Calu3 (cell line): ENCODE results near the gene PAF1. TPM values are rescaled to one million over a fixed set of nuclear protein-coding genes. Genes with fewer than 3 reads are reported as not detected.
"Not testable (repeated sequence)": the region's sequence is repeated elsewhere in the genome, so short reads cannot be mapped to it uniquely, and the experiment has no call there.

Experiments used
- BruUV-seq: library from RNA; stranded (reverse); fragments of 400-500 nt; replicated peaks from 2 replicates; lab custom pipeline; 2021; lab: Mats Ljungman, UMichigan
- CTCF ChIA-PET: fragments of 300-600 bp; sonication (Branson Sonifier 250); formaldehyde crosslinking; loops from one replicate; lab custom pipeline; 2022; ENCODE audit warnings: antibody characterized with exemption; lab: Charles Lee
- DNase-seq: peaks from one replicate; pipeline ENCODE4 v3.0.0; 2022
- H3K27ac Mint-ChIP-seq: one replicate; pipeline ENCODE4 v1.8.0; 2022; ENCODE audit warnings: mixed read lengths; ENCODE audit not compliant: unreplicated experiment
- H3K27me3 Mint-ChIP-seq: one replicate; pipeline ENCODE4 v1.8.0; 2022; ENCODE audit warnings: mixed read lengths; ENCODE audit not compliant: unreplicated experiment
- H3K36me3 Mint-ChIP-seq: one replicate; pipeline ENCODE4 v1.8.0; 2022; ENCODE audit warnings: mild to moderate bottlenecking, moderate library complexity, mixed read lengths; ENCODE audit not compliant: insufficient read depth, unreplicated experiment
- H3K4me1 Mint-ChIP-seq: one replicate; pipeline ENCODE4 v1.8.0; 2022; ENCODE audit warnings: mild to moderate bottlenecking, low read depth, mixed read lengths; ENCODE audit not compliant: unreplicated experiment
- H3K4me3 Mint-ChIP-seq: one replicate; pipeline ENCODE4 v1.8.0; 2022; ENCODE audit warnings: mild to moderate bottlenecking, low read depth, moderate library complexity, mixed read lengths; ENCODE audit not compliant: unreplicated experiment
- H3K9me3 Mint-ChIP-seq: one replicate; pipeline ENCODE4 v1.8.0; 2022; ENCODE audit warnings: low read depth, mixed read lengths; ENCODE audit not compliant: unreplicated experiment
- intact Hi-C: fragments of 100-400 bp; cut with micrococcal nuclease; formaldehyde crosslinking; loops from one replicate; pipeline ENCODE4 v1.10.0; 2022; ENCODE audit not compliant: unreplicated experiment
- total RNA-seq: library from RNA; stranded (reverse); gene quantifications from 2 replicates; pipeline ENCODE4 v1.2.3, GENCODE V29; 2022
- TF ChIP-seq, protein P1 (sequence below): fragments of 200-600 bp; IDR thresholded peaks from one replicate; pipeline ENCODE4 v1.8.0; 2022; ENCODE audit warnings: antibody characterized with exemption; ENCODE audit not compliant: unreplicated experiment

PAF1 gene
- total RNA-seq, 1 experiment from 2014 or later, result 64.3 TPM

- H3K4me3 Mint-ChIP-seq, result no peak overlapping the region
- H3K4me1 Mint-ChIP-seq, result no peaks in the 10 kb centered on the region
- no peaks in the 10 kb centered on the region for H3K9me3 Mint-ChIP-seq
- H3K27me3 Mint-ChIP-seq, result no peaks in the 10 kb centered on the region
- no peak for DNase-seq
- no TSS peak for BruUV-seq
- TF ChIP-seq, protein P1, sequence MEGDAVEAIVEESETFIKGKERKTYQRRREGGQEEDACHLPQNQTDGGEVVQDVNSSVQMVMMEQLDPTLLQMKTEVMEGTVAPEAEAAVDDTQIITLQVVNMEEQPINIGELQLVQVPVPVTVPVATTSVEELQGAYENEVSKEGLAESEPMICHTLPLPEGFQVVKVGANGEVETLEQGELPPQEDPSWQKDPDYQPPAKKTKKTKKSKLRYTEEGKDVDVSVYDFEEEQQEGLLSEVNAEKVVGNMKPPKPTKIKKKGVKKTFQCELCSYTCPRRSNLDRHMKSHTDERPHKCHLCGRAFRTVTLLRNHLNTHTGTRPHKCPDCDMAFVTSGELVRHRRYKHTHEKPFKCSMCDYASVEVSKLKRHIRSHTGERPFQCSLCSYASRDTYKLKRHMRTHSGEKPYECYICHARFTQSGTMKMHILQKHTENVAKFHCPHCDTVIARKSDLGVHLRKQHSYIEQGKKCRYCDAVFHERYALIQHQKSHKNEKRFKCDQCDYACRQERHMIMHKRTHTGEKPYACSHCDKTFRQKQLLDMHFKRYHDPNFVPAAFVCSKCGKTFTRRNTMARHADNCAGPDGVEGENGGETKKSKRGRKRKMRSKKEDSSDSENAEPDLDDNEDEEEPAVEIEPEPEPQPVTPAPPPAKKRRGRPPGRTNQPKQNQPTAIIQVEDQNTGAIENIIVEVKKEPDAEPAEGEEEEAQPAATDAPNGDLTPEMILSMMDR, result no peak
- intact Hi-C loops, result no loop called here
- CTCF ChIA-PET, result no interaction called here
- no peak overlapping the region for H3K27ac Mint-ChIP-seq
- peaks cover 74% of the 10 kb centered on the region for H3K36me3 Mint-ChIP-seq
These were observed 7.7 kb downstream of the PAF1 start for GRCh38 chr19:39382991-39383828.

DNA sequence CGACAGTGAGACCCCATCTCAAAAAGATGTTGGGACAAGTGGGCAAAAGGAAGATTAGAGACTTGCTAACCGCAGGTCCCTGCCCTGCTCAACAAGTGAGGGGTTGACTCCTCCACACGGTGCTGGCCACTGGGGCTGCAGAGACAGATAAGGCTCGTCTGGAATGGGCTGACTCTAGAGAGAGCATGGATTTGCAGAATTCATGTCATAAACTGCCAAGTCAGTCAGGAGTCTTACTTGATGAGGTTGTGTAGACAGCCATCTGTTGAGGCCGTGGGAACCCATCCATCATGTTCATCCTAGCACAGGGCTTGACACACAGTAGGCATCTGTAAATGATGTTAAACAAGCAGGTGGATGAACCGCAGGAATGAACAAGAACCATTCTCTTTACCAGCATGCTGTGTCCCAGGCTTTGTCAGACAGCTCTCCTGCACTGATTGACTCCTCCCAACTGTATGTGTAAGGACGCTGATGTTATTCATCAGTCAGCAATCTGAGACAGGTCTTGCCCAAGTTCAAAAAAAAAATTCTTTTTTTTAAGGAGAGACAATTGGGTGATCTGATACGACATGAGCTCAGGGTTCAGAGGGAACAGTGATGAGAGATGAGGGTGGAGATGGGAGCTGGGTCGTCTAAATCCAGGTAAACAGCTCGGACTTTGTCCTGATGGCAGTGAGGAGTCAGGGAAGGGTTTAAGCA is 8.8 kb downstream of the PAF1 start:
- Mint-ChIP-seq H3K4me3 (no peak overlapping the region), H3K4me1 (no peaks in the 10 kb centered on the region), H3K9me3 (no peaks in the 10 kb centered on the region), H3K27me3 (no peaks in the 10 kb centered on the region), H3K36me3 (peaks cover 75% of the 10 kb centered on the region), H3K27ac (no peak overlapping the region)
- no peak for DNase-seq
- intact Hi-C loops, result no loop called here
- TF ChIP-seq, protein P1, result no peak
- CTCF ChIA-PET, result no interaction called here
- BruUV-seq, result no TSS peak

DNA sequence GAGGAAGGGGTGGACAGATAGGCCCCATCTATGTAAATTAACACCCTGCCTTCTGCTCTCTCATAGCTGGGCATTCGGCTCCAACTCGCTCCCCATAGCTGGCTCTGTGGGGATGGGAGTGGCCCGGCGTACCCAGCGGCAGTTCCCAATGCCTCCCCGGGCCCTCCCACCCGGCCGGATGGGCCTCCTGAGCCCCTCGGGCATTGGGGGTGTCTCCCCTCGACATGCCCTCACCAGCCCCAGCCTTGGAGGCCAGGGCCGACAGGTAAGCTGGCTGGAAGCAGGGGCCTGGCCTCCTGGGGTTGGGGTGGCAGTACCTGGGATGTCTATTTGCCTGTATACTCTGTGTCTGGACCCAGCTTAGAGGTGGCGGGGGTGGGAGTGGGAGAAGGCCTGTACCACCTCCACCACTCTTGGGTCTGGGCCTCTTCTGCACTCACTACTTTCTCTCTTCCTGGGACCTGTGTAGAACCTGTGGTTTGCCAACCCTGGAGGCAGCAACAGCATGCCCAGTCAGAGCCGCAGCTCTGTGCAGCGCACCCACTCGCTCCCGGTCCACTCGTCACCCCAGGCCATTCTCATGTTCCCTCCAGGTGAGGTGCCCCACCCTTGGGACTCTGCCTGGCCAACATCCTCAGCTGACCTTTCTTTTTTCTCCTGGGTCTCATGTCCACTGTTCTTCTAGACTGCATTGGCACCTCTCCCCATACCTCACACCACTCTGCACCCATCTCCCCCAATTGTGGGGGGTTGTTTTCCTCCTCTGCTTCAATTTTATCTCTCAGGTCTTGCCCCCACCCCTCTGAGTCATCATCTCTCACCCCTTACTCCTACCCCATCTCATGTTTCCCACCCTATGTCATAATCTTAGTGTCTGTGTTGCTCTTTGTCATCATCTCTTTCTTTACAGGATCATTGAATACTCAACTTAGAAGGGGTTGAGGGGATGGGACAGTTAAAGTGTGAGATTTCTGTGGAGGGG is 10.1 kb downstream of the PAF1 start:
- H3K4me1 Mint-ChIP-seq, result no peaks in the 10 kb centered on the region
- CTCF ChIA-PET, result no interaction called here
- H3K27ac Mint-ChIP-seq, result no peak overlapping the region
- no peak overlapping the region for H3K4me3 Mint-ChIP-seq
- no peaks in the 10 kb centered on the region for H3K27me3 Mint-ChIP-seq
- TF ChIP-seq, protein P1, result no peak
- H3K9me3 Mint-ChIP-seq, result no peaks in the 10 kb centered on the region
- no peak for DNase-seq
- no TSS peak for BruUV-seq
- intact Hi-C loops, result no loop called here
- peaks cover 63% of the 10 kb centered on the region for H3K36me3 Mint-ChIP-seq

GRCh38 chr19:39379865-39380396 is 11.0 kb downstream of the PAF1 start:
- Mint-ChIP-seq H3K36me3 (peaks cover 56% of the 10 kb centered on the region), H3K4me3 (no peak overlapping the region), H3K27me3 (no peaks in the 10 kb centered on the region), H3K27ac (no peak overlapping the region), H3K9me3 (no peaks in the 10 kb centered on the region), H3K4me1 (no peaks in the 10 kb centered on the region)
- intact Hi-C loops, result no loop called here
- BruUV-seq, result no TSS peak
- DNase-seq, result no peak
- CTCF ChIA-PET, result no interaction called here
- TF ChIP-seq, protein P1, result no peak

- DNase-seq, intact Hi-C loops, CTCF ChIA-PET, H3K4me3 Mint-ChIP-seq, H3K27me3 Mint-ChIP-seq, BruUV-seq, H3K27ac Mint-ChIP-seq, H3K4me1 Mint-ChIP-seq, H3K9me3 Mint-ChIP-seq: not testable (repeated sequence)
- H3K36me3 Mint-ChIP-seq, result peaks cover 56% of the 10 kb centered on the region
These were observed 11.5 kb downstream of the PAF1 start for GRCh38 chr19:39379366-39379765.
